K562 (cell line): Measurements from ENCODE around the gene TCAF1. TPM values are rescaled to one million over a fixed set of nuclear protein-coding genes. Genes with fewer than 3 reads are reported as not detected.

Source experiments
- ATAC-seq: fragments of 200-7000 bp; cut with Tn5 transposase; 3 replicates; pipeline ENCODE4 v1.9.1; 2020; ENCODE audit warnings: moderate library complexity
- BruUV-seq: library from RNA; stranded (reverse); fragments of 400-500 nt; replicated peaks from 2 replicates; lab custom pipeline; 2021; lab: Mats Ljungman, UMichigan
- CTCF ChIA-PET: fragments of 300-600 bp; formaldehyde crosslinking; extraction: SDS; loops from one replicate; lab custom pipeline; 2021; ENCODE audit warnings: low intra/inter-chr PET ratio; lab: Yijun Ruan, JAX
- POLR2A ChIA-PET: fragments of 300-600, 350-650 bp; sonication (Branson Sonifier 250); formaldehyde crosslinking; extraction: SDS; loops from one replicate; lab custom pipeline; 2021; ENCODE audit warnings: antibody characterized with exemption, inconsistent platforms; lab: Yijun Ruan, JAX
- DNase-seq, 4 experiments: peaks; one replicate each; pipeline versions ENCODE4 v3.0.0 to v3.0.0-alpha.2; 2011 to 2018; ENCODE audit warnings: low spot score in 3 of 4, mixed read lengths in 3 of 4; ENCODE audit errors: extremely low read depth in 1 of 4
- FAIRE-seq: peaks from 2 replicates; lab custom pipeline; 2011; peaks lifted over from hg19 to GRCh38; lab: Jason Lieb, UNC
- H2AFZ ChIP-seq: 2 replicates; pipeline ENCODE4 v1.6.0; 2011; ENCODE audit warnings: low read depth, low read length, control low read depth, inconsistent platforms
- H3K27ac ChIP-seq: fragments of 200-600 bp; 3 replicates; pipeline ENCODE4 v1.8.0; 2011; ENCODE audit warnings: low read depth, mild to moderate bottlenecking, control low read depth, inconsistent platforms, low read length, moderate library complexity, mixed read lengths; ENCODE audit errors: extremely low read depth
- H3K27me3 ChIP-seq, 2 experiments: fragments of 300-600 bp in 1 of 2; 2 replicates in 1 of 2; 3 replicates in 1 of 2; pipeline versions ENCODE4 v1.6.0 to v1.8.0; 2011; ENCODE audit warnings: inconsistent platforms in 2 of 2, low read length in 2 of 2, mild to moderate bottlenecking in 1 of 2, mixed read lengths in 1 of 2, moderate library complexity in 1 of 2; ENCODE audit not compliant: control insufficient read depth in 2 of 2, insufficient read depth in 2 of 2
- H3K36me3 ChIP-seq: fragments of 300-600 bp; 3 replicates; pipeline ENCODE4 v1.8.0; 2011; ENCODE audit warnings: mild to moderate bottlenecking, low read length, inconsistent platforms; ENCODE audit not compliant: control insufficient read depth, insufficient read depth
- H3K4me1 ChIP-seq, 2 experiments: fragments of 200-600 bp in 1 of 2; replicated peaks in 1 of 2; 2 replicates in 1 of 2; 3 replicates in 1 of 2; pipeline versions ENCODE4 v1.5.1 to v1.8.0; 2011; ENCODE audit warnings: inconsistent platforms in 2 of 2, low read length in 2 of 2, mild to moderate bottlenecking in 1 of 2, mixed read lengths in 1 of 2, moderate library complexity in 1 of 2; ENCODE audit not compliant: control insufficient read depth in 2 of 2, insufficient read depth in 2 of 2
- H3K4me2 ChIP-seq: 2 replicates; pipeline ENCODE4 v1.6.1; 2011; ENCODE audit warnings: low read length, control low read depth, inconsistent platforms, mixed read lengths; ENCODE audit not compliant: insufficient read depth
- H3K4me3 ChIP-seq: fragments of 200-600 bp; sonication (generic), shearing (Covaris generic); 2 replicates; pipeline ENCODE4 v1.5.1; 2016; ENCODE audit warnings: control low read depth, inconsistent platforms
- H3K79me2 ChIP-seq: fragments of 200-600 bp; 3 replicates; pipeline ENCODE4 v1.8.0; 2011; ENCODE audit warnings: low read length, inconsistent platforms; ENCODE audit not compliant: control insufficient read depth, insufficient read depth
- H3K9ac ChIP-seq, 2 experiments: 2 replicates each; pipeline versions ENCODE4 v1.6.0 to v1.6.1; 2011; ENCODE audit warnings: low read depth in 2 of 2, low read length in 2 of 2, control low read depth in 1 of 2, inconsistent platforms in 1 of 2, mild to moderate bottlenecking in 1 of 2, mixed read lengths in 1 of 2; ENCODE audit not compliant: insufficient read depth in 1 of 2
- H3K9me1 ChIP-seq: one replicate; pipeline ENCODE4 v1.6.0; 2011; ENCODE audit warnings: inconsistent platforms, mild to moderate bottlenecking, low read length, moderate library complexity; ENCODE audit not compliant: control insufficient read depth, insufficient read depth
- H3K9me3 ChIP-seq: replicated peaks from 2 replicates; pipeline ENCODE4 v1.5.1; 2011; ENCODE audit warnings: low read depth, low read length, inconsistent platforms; ENCODE audit not compliant: control insufficient read depth, insufficient read depth
- H4K20me1 ChIP-seq: replicated peaks from 2 replicates; pipeline ENCODE4 v1.6.1; 2011; ENCODE audit warnings: low read length, inconsistent platforms, mixed read lengths; ENCODE audit not compliant: control insufficient read depth, insufficient read depth
- BRF1 ChIP-seq: IDR thresholded peaks from 3 replicates; pipeline ENCODE4 v1.6.1; 2011; ENCODE audit warnings: borderline replicate concordance, mild to moderate bottlenecking; ENCODE audit not compliant: insufficient read length; ENCODE audit errors: extremely low read depth
- CAMTA2 ChIP-seq: fragments of 250-450 bp; sonication (Bioruptor Pico); conservative IDR thresholded peaks from 2 replicates; pipeline ENCODE4 v1.5.1; 2022
- CBX5 ChIP-seq: IDR thresholded peaks from 2 replicates; pipeline ENCODE4 v1.6.1; 2014; ENCODE audit warnings: low read depth, borderline replicate concordance
- FUS ChIP-seq: fragments of 200-400 bp; formaldehyde crosslinking; optimal IDR thresholded peaks from 2 replicates; pipeline ENCODE3; 2017; ENCODE audit warnings: low read depth, low read length
- GATA2 ChIP-seq: sonication (generic); formaldehyde crosslinking; IDR thresholded peaks from 2 replicates; pipeline ENCODE4 v1.4.0; 2020; ENCODE audit warnings: mild to moderate bottlenecking, missing genetic modification reagents
- IRF2 ChIP-seq: sonication (generic); formaldehyde crosslinking; IDR thresholded peaks from 2 replicates; pipeline ENCODE4 v1.8.1; 2022; ENCODE audit warnings: mild to moderate bottlenecking, missing genetic modification reagents
- NFATC3 ChIP-seq: fragments of 450-650 bp; IDR thresholded peaks from 2 replicates; pipeline ENCODE4 v1.6.1; 2017; ENCODE audit warnings: mild to moderate bottlenecking
- ZBTB9 ChIP-seq: fragments of 450-650 bp; formaldehyde crosslinking; IDR thresholded peaks from 2 replicates; pipeline ENCODE4 v1.4.0; 2020; ENCODE audit warnings: mild to moderate bottlenecking, moderate library complexity
- WGBS: fragments of 100-300 bp; shearing (Covaris generic); methylation state at CpG from one replicate; pipeline ENCODE4 v1.1.6; 2016; ENCODE audit warnings: low coverage, mixed read lengths; ENCODE audit not compliant: insufficient coverage; ENCODE audit errors: missing lambda C conversion rate; 5-methylcytosine and 5-hydroxymethylcytosine counted together
- in situ Hi-C: fragments of 300-500 bp; cut with MboI; formaldehyde crosslinking; loops from 4 replicates; pipeline ENCODE4 v1.15.0; 2018; ENCODE audit warnings: inconsistent platforms, mixed read lengths
- intact Hi-C: fragments of 100-400 bp; cut with micrococcal nuclease; formaldehyde crosslinking; loops from 2 replicates; pipeline ENCODE4 v1.14.2; 2022
- polyA plus RNA-seq, 8 experiments: library from polyadenylated mRNA; depleted of rRNA in 4 of 8; stranded (reverse) in 5 of 8; unstranded in 3 of 8; fragments of >200 nt; fragmentation: Nextera tagmentation in 2 of 8; fragmentation: Illumina TruSeq in 1 of 8; extraction: Ambion mirVana in 2 of 8; extraction: Trizol in 1 of 8; gene quantifications; 2 replicates each; pipeline versions ENCODE4 v1.2.1 to v1.2.3, GENCODE V29; 2011 to 2014; ENCODE audit warnings: inconsistent platforms in 1 of 8, missing spikeins in 1 of 8
- total RNA-seq, 7 experiments: library from RNA; depleted of rRNA in 6 of 7; stranded (reverse); fragments of >200 nt in 6 of 7; fragmentation: Illumina TruSeq in 2 of 7; extraction: Trizol in 2 of 7; gene quantifications; 2 replicates each; pipeline versions ENCODE4 v1.2.1 to v1.2.3, GENCODE V29; 2011 to 2021; ENCODE audit warnings: low replicate concordance in 1 of 7
- TF ChIP-seq, protein P1 (sequence below): sonication (generic); formaldehyde crosslinking; IDR thresholded peaks from 2 replicates; pipeline ENCODE4 v1.8.1; 2023; ENCODE audit warnings: mild to moderate bottlenecking, missing genetic modification reagents
- TF ChIP-seq, protein P2 (sequence below): fragments of 250-450 bp; sonication (Bioruptor Pico); IDR thresholded peaks from 2 replicates; pipeline ENCODE4 v1.5.0; 2020; ENCODE audit warnings: mild to moderate bottlenecking, borderline replicate concordance
- TF ChIP-seq, protein P3 (sequence below): fragments of 250-450 bp; sonication (Bioruptor Pico); IDR thresholded peaks from 2 replicates; pipeline ENCODE4 v1.4.0; 2020; ENCODE audit warnings: mild to moderate bottlenecking, moderate library complexity, borderline replicate concordance

TCAF1 gene
- total and polyA plus RNA-seq, 9 of the 15 experiments (the other 6 are each of a cell fraction or from before 2014, with no cell fraction given) = 6.2 to 52.2 (median 24.4) TPM

DNA sequence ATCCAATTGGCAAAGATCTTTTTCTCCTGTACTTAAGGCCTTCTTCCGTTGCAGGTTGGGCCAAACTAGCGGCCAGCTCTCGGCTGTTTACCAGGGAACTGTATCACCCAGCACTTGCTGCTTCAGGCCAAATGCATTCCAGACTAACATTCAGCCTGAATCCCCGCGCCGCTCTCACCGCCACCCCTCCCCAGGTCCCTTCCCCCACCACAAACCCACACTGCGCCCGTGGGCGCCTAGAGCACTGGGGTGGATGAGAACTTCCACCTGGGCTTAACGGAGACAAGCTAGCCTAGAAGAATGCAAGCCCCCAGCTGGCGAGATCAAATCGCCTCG lies 676 bp downstream of the TCAF1 start:
- intact Hi-C loops = loop anchor here (10.0 kb wide), 1 partner anchor 504 kb away; the partner anchor contains the start of gene NOBOX
- Histone ChIP-seq H3K9ac (peak overlapping the region; percentile 76 to 98), H3K4me3 (peak overlapping the region; percentile 79), H3K4me2 (peak overlapping the region; percentile 89), H3K9me3 (no peaks in the 10 kb centered on the region), H4K20me1 (no peaks in the 10 kb centered on the region), H3K79me2 (peaks cover 51% of the 10 kb centered on the region), H3K4me1 (peaks cover 9 to 14% of the 10 kb centered on the region in 2 experiments), H3K27me3 (no peaks in the 10 kb centered on the region), H3K27ac (peak overlapping the region; percentile 86), H3K9me1 (no peaks in the 10 kb centered on the region), H2AFZ (peak overlapping the region; percentile 100), H3K36me3 (peaks cover 2% of the 10 kb centered on the region; the same call in 1 of the 3 replicates)
- DNase-seq = no peak
- no peak for FAIRE-seq
- WGBS = under 1% methylated on average over 14 of the region's 14 CpGs
- ChIA-PET POLR2A (interaction anchor here (0.6 to 4.3 kb wide), 5 partner anchors 9 to 164 kb away, joined by 4 to 27 read pairs (median 7); no protein-coding TSS in a partner anchor), CTCF (interaction anchor here (1.2 kb wide), 1 partner anchor 126 kb away, joined by 4 read pairs; no protein-coding TSS in a partner anchor)
- BruUV-seq = no TSS peak
- peak; percentile 45 for ATAC-seq
- in situ Hi-C loops = no loop called here
- TF ChIP-seq FUS = no peak
- no peak for TF ChIP-seq CAMTA2 (CRISPR knock-in tag)
- no peak for TF ChIP-seq ZBTB9 (CRISPR knock-in tag)
- peak; percentile 8; the same call in 1 of the 2 replicates for TF ChIP-seq GATA2 (CRISPR knock-in tag)
- TF ChIP-seq, protein P1, sequence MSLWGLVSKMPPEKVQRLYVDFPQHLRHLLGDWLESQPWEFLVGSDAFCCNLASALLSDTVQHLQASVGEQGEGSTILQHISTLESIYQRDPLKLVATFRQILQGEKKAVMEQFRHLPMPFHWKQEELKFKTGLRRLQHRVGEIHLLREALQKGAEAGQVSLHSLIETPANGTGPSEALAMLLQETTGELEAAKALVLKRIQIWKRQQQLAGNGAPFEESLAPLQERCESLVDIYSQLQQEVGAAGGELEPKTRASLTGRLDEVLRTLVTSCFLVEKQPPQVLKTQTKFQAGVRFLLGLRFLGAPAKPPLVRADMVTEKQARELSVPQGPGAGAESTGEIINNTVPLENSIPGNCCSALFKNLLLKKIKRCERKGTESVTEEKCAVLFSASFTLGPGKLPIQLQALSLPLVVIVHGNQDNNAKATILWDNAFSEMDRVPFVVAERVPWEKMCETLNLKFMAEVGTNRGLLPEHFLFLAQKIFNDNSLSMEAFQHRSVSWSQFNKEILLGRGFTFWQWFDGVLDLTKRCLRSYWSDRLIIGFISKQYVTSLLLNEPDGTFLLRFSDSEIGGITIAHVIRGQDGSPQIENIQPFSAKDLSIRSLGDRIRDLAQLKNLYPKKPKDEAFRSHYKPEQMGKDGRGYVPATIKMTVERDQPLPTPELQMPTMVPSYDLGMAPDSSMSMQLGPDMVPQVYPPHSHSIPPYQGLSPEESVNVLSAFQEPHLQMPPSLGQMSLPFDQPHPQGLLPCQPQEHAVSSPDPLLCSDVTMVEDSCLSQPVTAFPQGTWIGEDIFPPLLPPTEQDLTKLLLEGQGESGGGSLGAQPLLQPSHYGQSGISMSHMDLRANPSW = 0 out of 2 replicates have a peak, but pooled peaks have one; percentile 22
- no peak for TF ChIP-seq IRF2 (CRISPR knock-in tag)
- TF ChIP-seq BRF1 = no peak
- TF ChIP-seq NFATC3 = no peak
- TF ChIP-seq, protein P2, sequence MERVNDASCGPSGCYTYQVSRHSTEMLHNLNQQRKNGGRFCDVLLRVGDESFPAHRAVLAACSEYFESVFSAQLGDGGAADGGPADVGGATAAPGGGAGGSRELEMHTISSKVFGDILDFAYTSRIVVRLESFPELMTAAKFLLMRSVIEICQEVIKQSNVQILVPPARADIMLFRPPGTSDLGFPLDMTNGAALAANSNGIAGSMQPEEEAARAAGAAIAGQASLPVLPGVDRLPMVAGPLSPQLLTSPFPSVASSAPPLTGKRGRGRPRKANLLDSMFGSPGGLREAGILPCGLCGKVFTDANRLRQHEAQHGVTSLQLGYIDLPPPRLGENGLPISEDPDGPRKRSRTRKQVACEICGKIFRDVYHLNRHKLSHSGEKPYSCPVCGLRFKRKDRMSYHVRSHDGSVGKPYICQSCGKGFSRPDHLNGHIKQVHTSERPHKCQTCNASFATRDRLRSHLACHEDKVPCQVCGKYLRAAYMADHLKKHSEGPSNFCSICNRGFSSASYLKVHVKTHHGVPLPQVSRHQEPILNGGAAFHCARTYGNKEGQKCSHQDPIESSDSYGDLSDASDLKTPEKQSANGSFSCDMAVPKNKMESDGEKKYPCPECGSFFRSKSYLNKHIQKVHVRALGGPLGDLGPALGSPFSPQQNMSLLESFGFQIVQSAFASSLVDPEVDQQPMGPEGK (CRISPR knock-in tag) = 0 out of 2 replicates have a peak, but pooled peaks have one; percentile 49
- TF ChIP-seq, protein P3, sequence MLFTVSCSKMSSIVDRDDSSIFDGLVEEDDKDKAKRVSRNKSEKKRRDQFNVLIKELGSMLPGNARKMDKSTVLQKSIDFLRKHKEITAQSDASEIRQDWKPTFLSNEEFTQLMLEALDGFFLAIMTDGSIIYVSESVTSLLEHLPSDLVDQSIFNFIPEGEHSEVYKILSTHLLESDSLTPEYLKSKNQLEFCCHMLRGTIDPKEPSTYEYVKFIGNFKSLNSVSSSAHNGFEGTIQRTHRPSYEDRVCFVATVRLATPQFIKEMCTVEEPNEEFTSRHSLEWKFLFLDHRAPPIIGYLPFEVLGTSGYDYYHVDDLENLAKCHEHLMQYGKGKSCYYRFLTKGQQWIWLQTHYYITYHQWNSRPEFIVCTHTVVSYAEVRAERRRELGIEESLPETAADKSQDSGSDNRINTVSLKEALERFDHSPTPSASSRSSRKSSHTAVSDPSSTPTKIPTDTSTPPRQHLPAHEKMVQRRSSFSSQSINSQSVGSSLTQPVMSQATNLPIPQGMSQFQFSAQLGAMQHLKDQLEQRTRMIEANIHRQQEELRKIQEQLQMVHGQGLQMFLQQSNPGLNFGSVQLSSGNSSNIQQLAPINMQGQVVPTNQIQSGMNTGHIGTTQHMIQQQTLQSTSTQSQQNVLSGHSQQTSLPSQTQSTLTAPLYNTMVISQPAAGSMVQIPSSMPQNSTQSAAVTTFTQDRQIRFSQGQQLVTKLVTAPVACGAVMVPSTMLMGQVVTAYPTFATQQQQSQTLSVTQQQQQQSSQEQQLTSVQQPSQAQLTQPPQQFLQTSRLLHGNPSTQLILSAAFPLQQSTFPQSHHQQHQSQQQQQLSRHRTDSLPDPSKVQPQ (CRISPR knock-in tag) = no peak
- peak; percentile 9; the same call in 1 of the 2 replicates for TF ChIP-seq CBX5
